ENCODE measurements around the gene CMYA5. TPM values are rescaled to one million over a fixed set of nuclear protein-coding genes. Genes with fewer than 3 reads are reported as not detected.

Gene CMYA5
- total RNA-seq, 4 donors from 2014 or later = 0.37 to 6.0 (median 3.2) TPM

DNA sequence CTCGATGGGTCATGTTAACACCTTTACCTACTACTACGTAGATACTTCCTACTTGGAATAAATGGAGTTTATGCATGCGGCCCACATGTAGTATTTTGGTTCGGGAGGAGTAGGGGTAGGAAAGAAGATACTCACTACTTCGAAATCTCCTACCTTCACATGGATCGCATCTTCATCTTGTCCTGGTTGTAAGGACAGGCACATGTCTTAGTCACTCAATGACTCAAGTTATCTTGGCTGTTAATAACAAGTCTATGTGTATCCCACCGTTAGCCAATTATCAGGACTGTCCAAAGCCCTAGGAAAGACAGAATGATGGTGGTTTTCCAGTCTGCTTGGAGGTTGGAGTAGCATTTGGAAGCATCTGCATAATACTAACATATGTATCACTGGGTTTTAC, 24.1 kb downstream of the CMYA5 start:
- Histone ChIP-seq H3K36me3 (no peaks in the 10 kb centered on the region), H3K4me1 (no peaks in the 10 kb centered on the region), H3K27me3 (no peaks in the 10 kb centered on the region), H3K4me3 (no peak overlapping the region), H3K9me3 (no peaks in the 10 kb centered on the region), H3K27ac (no peak overlapping the region)
- no peak for DNase-seq
- intact Hi-C loops (cut with DNase I; ENCODE audit: low total_unique reads) = no loop called here
- whole genome bisulfite sequencing, 2 donors (ENCODE audit: low coverage in 1 of 2) = 92 to 94% methylated on average over 2 to 7 of the region's 7 CpGs
- no peak for TF ChIP-seq POLR2AphosphoS5 (IDR thresholded peaks at IDR 0.05)
- TF ChIP-seq, protein P1, sequence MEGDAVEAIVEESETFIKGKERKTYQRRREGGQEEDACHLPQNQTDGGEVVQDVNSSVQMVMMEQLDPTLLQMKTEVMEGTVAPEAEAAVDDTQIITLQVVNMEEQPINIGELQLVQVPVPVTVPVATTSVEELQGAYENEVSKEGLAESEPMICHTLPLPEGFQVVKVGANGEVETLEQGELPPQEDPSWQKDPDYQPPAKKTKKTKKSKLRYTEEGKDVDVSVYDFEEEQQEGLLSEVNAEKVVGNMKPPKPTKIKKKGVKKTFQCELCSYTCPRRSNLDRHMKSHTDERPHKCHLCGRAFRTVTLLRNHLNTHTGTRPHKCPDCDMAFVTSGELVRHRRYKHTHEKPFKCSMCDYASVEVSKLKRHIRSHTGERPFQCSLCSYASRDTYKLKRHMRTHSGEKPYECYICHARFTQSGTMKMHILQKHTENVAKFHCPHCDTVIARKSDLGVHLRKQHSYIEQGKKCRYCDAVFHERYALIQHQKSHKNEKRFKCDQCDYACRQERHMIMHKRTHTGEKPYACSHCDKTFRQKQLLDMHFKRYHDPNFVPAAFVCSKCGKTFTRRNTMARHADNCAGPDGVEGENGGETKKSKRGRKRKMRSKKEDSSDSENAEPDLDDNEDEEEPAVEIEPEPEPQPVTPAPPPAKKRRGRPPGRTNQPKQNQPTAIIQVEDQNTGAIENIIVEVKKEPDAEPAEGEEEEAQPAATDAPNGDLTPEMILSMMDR (IDR thresholded peaks at IDR 0.05) = no peak
- TF ChIP-seq POLR2A (IDR thresholded peaks at IDR 0.05) = no peak
- TF ChIP-seq EP300 (IDR thresholded peaks at IDR 0.05; ENCODE audit: low read depth) = no peak
- in situ Hi-C loops (cut with MboI; ENCODE audit: low pct_ligation_motif_present in 1 of 4, low pct_unique_long_range_greater_than_20kb in 1 of 4, low sequenced_read_pairs in 3 of 4) = no loop called here

DNA sequence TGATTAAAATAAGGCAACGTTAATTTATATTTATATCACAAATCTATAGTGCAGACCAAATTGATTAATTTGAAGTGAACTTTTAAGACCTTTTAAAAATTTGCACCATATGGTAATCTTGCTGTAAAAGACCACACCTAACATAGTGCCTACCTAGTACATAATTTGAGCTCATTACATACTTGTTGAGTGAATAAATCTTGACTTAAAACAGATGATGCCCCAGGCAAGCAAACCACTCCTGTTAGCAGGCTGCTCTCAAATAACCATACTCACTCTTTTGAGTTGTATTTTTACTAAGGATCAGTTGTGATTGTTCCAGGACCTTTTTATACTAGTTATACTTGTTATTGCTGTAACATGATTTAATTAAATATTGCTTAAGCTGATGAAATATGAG, 27.2 kb downstream of the CMYA5 start:
- no peak overlapping the region for H3K27ac ChIP-seq
- in situ Hi-C loops (cut with MboI; ENCODE audit: low pct_ligation_motif_present in 1 of 4, low pct_unique_long_range_greater_than_20kb in 1 of 4, low sequenced_read_pairs in 3 of 4) (no loop called here), intact Hi-C loops (cut with DNase I; ENCODE audit: low total_unique reads) (no loop called here)
- no peaks in the 10 kb centered on the region for H3K4me1 ChIP-seq
- TF ChIP-seq, protein P1 (IDR thresholded peaks at IDR 0.05) = no peak
- TF ChIP-seq POLR2A (IDR thresholded peaks at IDR 0.05) (no peak), POLR2AphosphoS5 (IDR thresholded peaks at IDR 0.05) (no peak), EP300 (IDR thresholded peaks at IDR 0.05; ENCODE audit: low read depth) (no peak)
- no peaks in the 10 kb centered on the region for H3K27me3 ChIP-seq
- WGBS, 2 donors (ENCODE audit: low coverage in 1 of 2) = 0 to 32% methylated on average over 1 of the region's 1 CpG
- peaks cover 14 to 16% of the 10 kb centered on the region in 2 donors for H3K9me3 ChIP-seq
- no peak overlapping the region for H3K4me3 ChIP-seq
- no peak for DNase-seq
- H3K36me3 ChIP-seq = no peaks in the 10 kb centered on the region

DNA sequence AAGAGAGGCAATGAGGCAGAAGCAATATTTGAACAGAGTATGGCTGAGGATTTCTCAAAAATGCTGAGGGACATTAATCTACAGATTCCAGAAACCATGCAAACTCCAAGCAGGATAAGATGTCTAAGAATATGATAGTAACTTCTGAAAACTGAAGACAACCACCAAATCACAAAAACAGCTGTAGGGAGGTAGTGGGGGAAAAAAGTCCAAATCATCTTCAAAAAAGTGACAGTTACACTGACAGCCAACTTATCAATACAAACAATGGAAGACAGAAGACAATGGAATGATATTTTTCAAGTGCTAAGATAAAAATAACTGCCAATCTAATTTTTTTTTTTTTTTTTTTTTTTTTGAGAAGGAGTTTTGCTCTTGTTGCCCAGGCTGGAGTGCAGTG, 30.5 kb downstream of the CMYA5 start:
- TF ChIP-seq POLR2A (IDR thresholded peaks at IDR 0.05) (no peak), POLR2AphosphoS5 (IDR thresholded peaks at IDR 0.05) (no peak), EP300 (IDR thresholded peaks at IDR 0.05; ENCODE audit: low read depth) (no peak)
- in situ Hi-C loops (cut with MboI; ENCODE audit: low pct_ligation_motif_present in 1 of 4, low pct_unique_long_range_greater_than_20kb in 1 of 4, low sequenced_read_pairs in 3 of 4) = no loop called here
- Histone ChIP-seq H3K9me3 (peaks cover 14 to 16% of the 10 kb centered on the region in 2 donors), H3K27ac (no peak overlapping the region), H3K4me1 (no peaks in the 10 kb centered on the region), H3K36me3 (no peaks in the 10 kb centered on the region), H3K4me3 (no peak overlapping the region), H3K27me3 (no peaks in the 10 kb centered on the region)
- DNase-seq = no peak
- intact Hi-C loops (cut with DNase I; ENCODE audit: low total_unique reads) = no loop called here

DNA sequence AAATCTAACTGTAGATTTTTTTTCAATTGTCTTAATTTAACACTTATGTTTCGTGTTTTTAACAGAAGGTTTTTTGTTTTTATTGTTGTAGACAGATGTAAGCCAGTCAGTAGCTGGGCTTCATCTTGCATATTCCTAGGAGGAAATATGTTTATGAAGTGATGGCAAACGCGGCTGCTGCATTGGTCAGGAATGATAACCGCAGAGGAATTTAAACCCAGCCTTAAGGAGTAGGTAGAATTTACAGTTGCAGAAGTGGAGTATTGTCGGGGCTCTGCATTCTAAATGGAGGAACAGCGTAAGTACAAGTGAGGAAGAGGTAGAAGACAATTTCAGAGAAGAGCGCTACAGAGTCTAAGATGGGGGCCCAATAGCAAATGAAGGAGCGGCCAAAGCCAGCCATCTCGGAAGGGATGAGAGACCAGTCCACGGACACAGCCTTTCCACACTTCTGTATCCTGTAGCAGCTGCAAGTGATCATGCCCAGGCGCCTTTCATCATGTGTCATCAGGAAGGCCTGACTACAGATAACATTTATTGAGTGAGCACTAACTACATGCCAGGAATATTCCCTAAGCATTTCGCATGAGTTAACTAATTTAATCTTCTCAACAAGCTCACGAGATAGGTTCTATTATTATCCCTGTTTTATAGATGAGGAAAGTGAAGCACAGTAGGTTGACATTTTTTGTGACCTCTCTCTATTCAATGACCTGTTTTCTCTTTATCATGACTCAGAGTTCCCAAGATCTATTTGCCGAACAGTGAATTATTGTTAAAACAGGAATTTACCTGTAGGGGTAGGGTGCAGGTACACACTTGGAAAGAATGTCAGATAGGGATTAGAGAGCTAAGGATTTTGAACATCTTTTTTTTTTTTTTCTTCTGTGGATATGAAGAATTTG, 38.1 kb downstream of the CMYA5 start:
- in situ Hi-C loops (cut with MboI; ENCODE audit: low pct_ligation_motif_present in 1 of 4, low pct_unique_long_range_greater_than_20kb in 1 of 4, low sequenced_read_pairs in 3 of 4) (no loop called here), intact Hi-C loops (cut with DNase I; ENCODE audit: low total_unique reads) (no loop called here)
- no peak for DNase-seq
- H3K9me3 ChIP-seq = no peaks in the 10 kb centered on the region
- H3K4me3 ChIP-seq = no peak overlapping the region
- no peak overlapping the region for H3K27ac ChIP-seq
- H3K36me3 ChIP-seq = no peaks in the 10 kb centered on the region
- TF ChIP-seq POLR2AphosphoS5 (IDR thresholded peaks at IDR 0.05) (no peak), POLR2A (IDR thresholded peaks at IDR 0.05) (no peak), EP300 (IDR thresholded peaks at IDR 0.05; ENCODE audit: low read depth) (no peak)
- TF ChIP-seq, protein P1 (IDR thresholded peaks at IDR 0.05) = no peak
- H3K4me1 ChIP-seq = no peaks in the 10 kb centered on the region
- H3K27me3 ChIP-seq = no peaks in the 10 kb centered on the region
- WGBS, 2 donors (ENCODE audit: low coverage in 1 of 2) = 88% methylated on average over 7 to 14 of the region's 14 CpGs
